NCI-H510A (cell line): ENCODE results near the gene ZBTB7C.
A peak's percentile ranks its signal among the peaks of the same experiment; 100 is the strongest.

Source experiments
- DNase-seq: peaks from one replicate; lab custom pipeline; 2025; lab: John Stamatoyannopoulos, UW

Gene ZBTB7C

DNA sequence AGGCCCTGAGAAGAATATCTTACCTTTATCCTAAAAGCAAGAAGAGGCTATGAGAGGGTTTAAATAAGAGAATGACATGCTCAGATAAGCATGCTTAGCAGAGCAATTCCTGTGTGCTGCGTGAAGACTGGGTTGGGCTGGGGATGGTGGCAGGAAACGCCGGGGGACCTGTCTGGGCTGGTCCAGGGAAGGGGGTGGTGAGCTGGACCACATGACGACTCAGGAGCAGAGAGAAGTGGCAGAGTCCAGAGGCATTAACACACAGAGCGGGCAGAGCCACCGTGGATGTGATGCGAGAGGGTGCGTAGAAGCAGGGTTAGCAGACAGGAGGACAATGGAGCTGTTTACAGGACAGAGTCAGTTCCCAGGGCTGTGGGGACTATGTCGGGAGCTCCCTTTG lies 84.5 kb downstream of the ZBTB7C start:
- peak; percentile 45 for DNase-seq

DNA sequence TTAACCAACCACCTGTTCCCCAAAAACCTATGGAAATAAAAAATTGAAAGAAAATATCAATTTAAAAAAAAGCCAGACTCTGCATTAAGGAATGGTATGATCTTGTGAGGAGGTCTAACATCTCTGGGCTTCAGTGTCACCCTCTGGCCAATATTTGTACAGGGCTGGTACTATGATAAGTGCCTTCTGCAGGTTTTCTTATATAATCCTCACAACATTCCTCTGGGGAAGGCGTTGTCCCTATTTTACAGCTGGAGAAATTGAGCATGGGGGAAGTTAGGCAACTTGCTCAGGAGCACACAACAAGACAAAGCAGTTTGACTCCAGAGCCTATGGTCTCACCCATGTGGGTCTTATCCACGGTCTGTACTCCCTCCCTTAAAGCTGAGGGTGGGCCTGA lies 86.0 kb downstream of the ZBTB7C start:
- no peak for DNase-seq

DNA sequence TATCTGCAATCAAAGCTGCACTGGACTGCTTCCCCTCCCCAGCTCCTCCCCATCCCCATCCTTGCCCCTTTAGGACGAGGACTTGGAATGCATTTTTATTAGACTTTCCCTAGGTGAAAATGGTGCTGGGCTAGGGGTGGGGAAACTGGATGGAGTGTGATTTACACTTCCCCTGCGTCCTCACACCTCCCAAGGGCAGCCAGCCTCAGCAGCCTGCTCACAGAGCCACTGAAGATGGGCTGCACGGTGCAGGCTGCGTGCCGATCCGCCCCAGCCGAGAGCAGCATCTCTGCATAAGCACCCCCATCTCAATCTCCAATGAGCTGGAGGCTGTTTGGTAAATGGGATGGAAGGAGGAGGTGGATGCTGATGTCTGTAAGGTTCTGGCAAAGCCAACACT lies 87.6 kb downstream of the ZBTB7C start:
- no peak for DNase-seq

- DNase-seq = no peak
These were observed 88.1 kb downstream of the ZBTB7C start for GRCh38 chr18:48321121-48321520.

- no peak for DNase-seq
These were observed 88.6 kb downstream of the ZBTB7C start for GRCh38 chr18:48320639-48320945.

GRCh38 chr18:48319801-48320638 lies 89.2 kb downstream of the ZBTB7C start:
- DNase-seq = peak; percentile 93

DNA sequence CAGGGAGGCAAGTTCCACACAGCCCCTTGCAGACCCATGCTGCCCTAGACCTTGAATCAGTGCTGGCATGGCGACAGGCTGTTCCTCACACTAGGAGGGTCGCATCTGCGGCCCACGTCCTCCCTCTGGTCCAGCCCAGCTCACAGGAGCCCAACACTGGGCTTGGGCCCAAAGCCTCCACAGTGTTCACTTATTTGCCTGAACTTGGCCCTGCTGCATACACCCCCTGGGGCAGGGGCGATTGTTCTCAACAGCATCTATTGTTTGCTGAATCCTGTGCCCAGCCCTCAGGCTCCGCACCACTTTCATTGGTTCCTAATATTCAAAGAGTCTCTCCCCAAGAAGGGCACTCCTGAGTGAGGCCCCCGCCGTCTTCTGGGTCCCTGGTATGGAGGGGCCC lies 90.7 kb downstream of the ZBTB7C start:
- DNase-seq = no peak

GRCh38 chr18:48317781-48318381 lies 91.3 kb downstream of the ZBTB7C start:
- no peak for DNase-seq

DNA sequence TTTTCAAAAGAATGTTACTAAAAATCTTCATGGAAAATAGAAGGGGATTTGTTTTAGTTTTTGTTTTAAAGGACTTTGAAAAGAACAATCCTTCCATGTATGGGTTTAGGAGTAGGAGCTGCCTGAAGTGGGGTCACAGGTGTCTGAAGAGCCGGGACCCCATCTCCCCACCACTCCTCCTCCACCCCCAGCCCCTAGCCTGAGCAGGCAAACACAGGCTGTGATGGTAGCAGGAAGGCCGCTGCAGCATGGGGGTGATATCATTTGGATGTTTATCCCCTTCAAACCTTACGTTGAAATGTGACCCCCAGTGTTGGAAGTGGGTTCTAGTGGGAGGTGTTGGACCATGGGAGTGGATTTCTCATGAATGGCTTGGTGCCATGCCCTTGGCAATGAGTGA lies 93.0 kb downstream of the ZBTB7C start:
- no peak for DNase-seq

GRCh38 chr18:48314690-48315089 lies 94.5 kb downstream of the ZBTB7C start:
- no peak for DNase-seq

DNA sequence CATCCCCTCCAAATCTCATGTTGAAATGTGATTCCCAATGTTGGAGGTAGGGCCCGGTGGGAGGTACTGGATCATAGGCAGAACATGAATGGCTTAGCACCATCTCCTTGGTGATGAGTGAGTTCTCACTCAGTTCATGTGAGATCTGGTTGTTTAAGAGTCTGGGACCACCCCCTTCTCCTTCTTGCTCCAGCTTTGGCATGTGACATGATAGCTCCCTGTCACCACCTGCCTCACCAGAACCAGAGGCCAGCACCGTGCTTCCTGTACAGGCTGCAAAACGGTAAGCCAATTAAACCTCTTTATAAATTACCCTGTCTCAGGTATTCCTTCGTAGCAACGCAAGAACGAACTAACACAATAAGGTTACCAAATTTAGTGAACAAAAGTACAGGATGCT lies 95.4 kb downstream of the ZBTB7C start:
- no peak for DNase-seq

DNA sequence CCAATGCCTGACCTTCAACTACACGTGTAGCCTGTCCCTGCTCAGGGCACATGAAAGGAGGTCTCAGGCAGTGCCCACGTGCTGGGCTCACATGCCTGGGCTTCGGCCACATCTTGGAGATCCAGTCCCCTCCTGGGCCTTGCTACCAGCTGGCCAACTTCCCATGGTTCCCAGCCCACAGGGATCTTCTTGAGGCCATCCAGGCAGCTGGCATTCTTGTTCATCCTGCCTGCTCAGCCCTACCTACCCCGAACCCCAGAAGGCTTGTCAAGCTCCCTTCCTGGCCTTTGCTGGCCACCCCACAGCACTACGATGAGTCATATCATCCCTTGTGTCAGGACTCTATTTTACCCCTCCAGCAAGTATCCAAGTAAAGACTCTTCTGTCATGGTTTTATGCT lies 97.1 kb downstream of the ZBTB7C start:
- no peak for DNase-seq

GRCh38 chr18:48310999-48311398 lies 98.2 kb downstream of the ZBTB7C start:
- DNase-seq = no peak

DNA sequence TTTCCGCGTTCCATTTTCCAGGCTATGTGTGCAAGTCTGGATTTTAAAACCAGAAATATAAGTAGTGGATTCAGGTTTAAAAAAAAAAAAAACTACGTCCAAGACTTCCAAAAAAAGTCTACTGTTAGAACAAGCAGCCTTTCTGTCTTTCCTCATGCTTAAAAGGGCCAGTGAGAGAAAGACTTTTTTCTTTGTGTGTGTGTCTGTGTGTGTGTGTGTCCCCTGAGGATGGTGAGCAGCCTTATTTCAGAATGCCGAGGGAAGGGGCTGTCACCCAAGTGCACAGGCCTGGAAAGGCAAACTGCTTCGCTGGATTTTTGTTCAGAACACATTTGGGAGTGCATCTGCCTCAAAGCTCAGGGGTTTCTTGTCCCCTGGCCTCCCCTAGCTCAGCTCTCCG lies 98.8 kb downstream of the ZBTB7C start:
- DNase-seq = no peak

GRCh38 chr18:48308755-48309575 lies 100.2 kb downstream of the ZBTB7C start:
- no peak for DNase-seq

DNA sequence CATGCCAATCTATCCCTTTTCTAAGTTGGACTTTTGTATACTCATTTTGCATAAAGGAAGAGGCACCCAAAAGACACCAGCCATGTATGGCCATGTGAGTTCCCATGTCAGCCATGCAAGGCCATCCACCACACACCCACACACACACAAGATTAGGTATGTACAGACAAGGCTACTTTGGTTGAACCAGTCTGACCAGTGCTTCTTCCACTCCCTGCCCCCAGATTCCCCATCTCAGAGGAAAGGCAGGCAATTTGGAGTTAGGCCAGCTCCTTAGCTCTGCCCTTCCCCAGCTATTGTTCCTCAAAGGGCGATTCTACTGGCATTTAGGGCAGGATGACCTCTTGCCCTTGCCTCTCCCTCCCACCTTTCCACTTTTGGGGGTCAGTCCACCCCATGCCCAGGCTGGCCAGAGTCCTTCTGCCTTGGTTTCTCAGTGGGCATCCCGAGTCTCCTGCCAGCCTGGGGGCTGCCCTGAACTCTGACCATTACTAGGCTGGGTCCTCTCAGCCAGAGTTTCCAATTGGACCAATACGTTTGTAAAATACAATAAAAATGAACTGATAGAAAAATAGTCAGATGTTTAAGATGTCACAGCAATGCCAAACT lies 101.1 kb downstream of the ZBTB7C start:
- no peak for DNase-seq

GRCh38 chr18:48306838-48307237 lies 102.3 kb downstream of the ZBTB7C start:
- no peak for DNase-seq

DNA sequence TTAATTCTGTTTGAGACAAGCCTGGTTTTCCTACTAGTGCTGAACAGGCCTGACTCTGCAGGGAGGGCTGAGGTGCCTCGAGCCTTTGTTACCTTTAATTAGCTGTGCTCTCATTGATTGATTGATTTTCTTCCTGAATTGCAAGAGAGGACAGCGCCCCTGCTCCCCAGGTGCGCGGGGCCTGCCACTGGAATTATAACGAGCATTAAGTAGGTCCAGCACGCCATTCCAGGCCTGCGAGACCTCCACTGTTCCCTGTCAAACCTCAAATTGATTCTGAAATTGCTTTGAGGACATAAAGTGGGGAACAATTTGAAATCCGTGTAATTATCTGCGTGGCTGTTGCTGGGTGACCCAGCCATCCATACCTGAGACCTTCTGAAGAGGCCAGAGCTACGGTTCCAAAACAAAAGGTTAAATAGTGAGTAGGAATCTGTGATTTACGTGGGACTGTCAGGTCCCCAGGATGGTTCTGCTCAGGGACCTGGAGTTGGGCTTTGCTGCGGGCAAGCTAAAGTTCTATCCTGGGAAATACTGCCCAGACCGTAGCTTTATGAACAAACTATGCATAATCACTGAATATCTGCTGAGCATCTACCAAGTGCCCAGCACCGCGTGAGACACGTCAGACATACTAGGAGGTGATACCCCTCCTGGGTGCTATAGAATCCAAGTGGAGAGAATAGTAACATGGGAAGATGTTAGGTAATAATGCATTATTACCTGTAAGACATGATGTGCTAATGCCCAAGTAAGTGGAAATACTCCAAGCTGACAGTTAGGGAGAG lies 104.1 kb downstream of the ZBTB7C start:
- no peak for DNase-seq

DNA sequence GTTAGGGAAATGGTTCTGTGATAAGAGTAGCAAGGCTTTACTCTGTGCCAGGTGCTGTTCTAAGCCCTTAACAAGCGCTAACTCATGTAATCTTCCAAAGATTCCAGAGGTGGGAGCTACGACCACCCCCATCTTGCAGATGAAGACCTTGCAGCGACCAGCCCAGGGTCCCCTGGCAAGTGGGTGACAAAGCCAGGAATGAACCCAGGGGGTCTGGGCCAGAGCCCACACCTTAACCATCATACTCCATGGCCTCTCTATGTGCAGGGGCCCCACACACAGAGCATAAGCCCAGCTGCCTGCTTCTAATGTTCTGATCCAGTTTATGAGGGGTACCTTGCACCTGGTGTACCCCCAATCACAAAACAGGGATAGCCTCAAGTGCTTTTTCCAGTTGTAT lies 105.3 kb downstream of the ZBTB7C start:
- no peak for DNase-seq

GRCh38 chr18:48302736-48303135 lies 106.4 kb downstream of the ZBTB7C start:
- no peak for DNase-seq

GRCh38 chr18:48300463-48300961 lies 108.7 kb downstream of the ZBTB7C start:
- DNase-seq = peak; percentile 41

GRCh38 chr18:48297139-48297538 lies 112.0 kb downstream of the ZBTB7C start:
- DNase-seq = no peak
